GM21423 (cell line): Measurements from ENCODE around the gene ZBED4.
A peak's percentile ranks its signal among the peaks of the same experiment; 100 is the strongest.
"Not testable (repeated sequence)": the region's sequence is repeated elsewhere in the genome, so short reads cannot be mapped to it uniquely, and the experiment has no call there.

ENCODE experiments used
- ATAC-seq: cut with Tn5 transposase; IDR thresholded peaks from one replicate; pipeline ENCODE4 v1.9.1; 2021; ENCODE audit warnings: mild to moderate bottlenecking, moderate library complexity; ENCODE audit not compliant: unreplicated experiment

ZBED4 gene

GRCh38 chr22:49850959-49851802 lies 2.5 kb upstream of the ZBED4 start:
- ATAC-seq: no peak

- not testable (repeated sequence) for ATAC-seq
Measured at GRCh38 chr22:49852568-49852897, 1.1 kb upstream of the ZBED4 start.

GRCh38 chr22:49853981-49854831 lies 562 bp downstream of the ZBED4 start:
- ATAC-seq: peak; percentile 19

- no peak for ATAC-seq
Measured at GRCh38 chr22:49855251-49855911, 1.7 kb downstream of the ZBED4 start.

GRCh38 chr22:49856343-49856742 lies 2.7 kb downstream of the ZBED4 start:
- ATAC-seq: no peak

- ATAC-seq: no peak
Measured at GRCh38 chr22:49856766-49857618, 3.3 kb downstream of the ZBED4 start.

- ATAC-seq: no peak
Measured at GRCh38 chr22:49858827-49859226, 5.2 kb downstream of the ZBED4 start.

GRCh38 chr22:49861642-49862495 lies 8.2 kb downstream of the ZBED4 start:
- no peak for ATAC-seq

- ATAC-seq: no peak
Measured at GRCh38 chr22:49862496-49862776, 8.8 kb downstream of the ZBED4 start.

GRCh38 chr22:49863931-49864330 lies 10.3 kb downstream of the ZBED4 start:
- ATAC-seq: no peak

GRCh38 chr22:49865156-49865555 lies 11.5 kb downstream of the ZBED4 start:
- no peak for ATAC-seq

GRCh38 chr22:49866134-49866533 lies 12.5 kb downstream of the ZBED4 start:
- no peak for ATAC-seq

GRCh38 chr22:49866646-49867045 lies 13.0 kb downstream of the ZBED4 start:
- no peak for ATAC-seq

GRCh38 chr22:49867303-49868265 lies 13.9 kb downstream of the ZBED4 start:
- ATAC-seq: no peak

- no peak for ATAC-seq
Measured at GRCh38 chr22:49869086-49869830, 15.6 kb downstream of the ZBED4 start.

- no peak for ATAC-seq
Measured at GRCh38 chr22:49869845-49870712, 16.4 kb downstream of the ZBED4 start.

GRCh38 chr22:49871482-49871881 lies 17.8 kb downstream of the ZBED4 start:
- ATAC-seq: no peak
